ENCODE measurements around the gene NEDD9. TPM values are rescaled to one million over a fixed set of nuclear protein-coding genes. Genes with fewer than 3 reads are reported as not detected.

Gene NEDD9
- total and polyA plus RNA-seq, 2 of the 13 experiments (the other 11 are each of a cell fraction or from before 2014, with no cell fraction given) = 27.1 to 389 TPM

- no peaks in the 10 kb centered on the region for H4K20me1 ChIP-seq (ENCODE audit: insufficient read depth, low read length)
- POLR2A ChIA-PET = interaction anchor here (0.8 to 1.8 kb wide), 4 partner anchors 25 to 109 kb away, joined by 4 to 10 read pairs (median 4); partner anchors contain the start of gene NEDD9
- H3K36me3 ChIP-seq (replicated peaks in 1 of 2; ENCODE audit: control insufficient read depth in 1 of 2, insufficient read depth in 2 of 2, low read length in 2 of 2) = no peaks in the 10 kb centered on the region
- peaks cover 45% of the 10 kb centered on the region for H3K4me1 ChIP-seq (ENCODE audit: insufficient read depth, low read length)
- no peak overlapping the region for H3K4me3 ChIP-seq (replicated peaks in 1 of 3; ENCODE audit: insufficient read depth in 1 of 3, low read depth in 2 of 3, low read length in 3 of 3)
- ATAC-seq (peak; percentile 80), DNase-seq (ENCODE audit: low spot score) (no peak), FAIRE-seq (no peak)
- no TSS peak for BruUV-seq (replicated peaks)
- peak overlapping the region; percentile 35 for H3K27ac ChIP-seq (ENCODE audit: extremely low read length, insufficient read depth, low read length)
- no peaks in the 10 kb centered on the region for H3K9me3 ChIP-seq (ENCODE audit: low read length)
- peak overlapping the region; percentile 34; the same call in 1 of the 2 replicates for H3K4me2 ChIP-seq (ENCODE audit: low read depth, low read length)
- WGBS (ENCODE audit: low lambda C conversion rate) = 85% methylated on average over 2 of the region's 2 CpGs
- intact Hi-C loops (cut with micrococcal nuclease; ENCODE audit: unreplicated experiment) = loop anchor here (2.0 kb wide), 1 partner anchor 18 kb away; no protein-coding TSS in a partner anchor
- peak overlapping the region; percentile 57 for H2AFZ ChIP-seq (ENCODE audit: low read length)
- no peaks in the 10 kb centered on the region for H3K79me2 ChIP-seq (ENCODE audit: insufficient read depth, low read length)
- CTCF ChIA-PET (ENCODE audit: low intra/inter-chr PET ratio, low total read pairs) = no interaction called here
- no peaks in the 10 kb centered on the region for H3K27me3 ChIP-seq (ENCODE audit: control insufficient read depth in 1 of 2, insufficient read depth in 2 of 2, low read length in 2 of 2)
- H3K9ac ChIP-seq (ENCODE audit: insufficient read depth, low read depth, low read length) = no peak overlapping the region
- in situ Hi-C loops (cut with HindIII; ENCODE audit: extremely low pct_ligation_motif_present, low pct_unique_long_range_greater_than_20kb) = no loop called here
- TF ChIP-seq ZNF574 (CRISPR knock-in tag; IDR thresholded peaks at IDR 0.05) = no peak
- no peak for TF ChIP-seq ZNF432 (CRISPR knock-in tag; IDR thresholded peaks at IDR 0.05; ENCODE audit: borderline replicate concordance)
- TF ChIP-seq MTERF4 (CRISPR knock-in tag; IDR thresholded peaks at IDR 0.05) = peak; percentile 49; the same call in 1 of the 2 replicates
- 0 out of 2 replicates have a peak, but pooled peaks have one; percentile 22 for TF ChIP-seq ZSCAN25 (CRISPR knock-in tag; IDR thresholded peaks at IDR 0.05)
- no peak for TF ChIP-seq PCBP1 (IDR thresholded peaks at IDR 0.05; ENCODE audit: borderline replicate concordance, low read depth, low read length)
- TF ChIP-seq ZNF598 (CRISPR knock-in tag; IDR thresholded peaks at IDR 0.05; ENCODE audit: borderline replicate concordance) = peak; percentile 58; the same call in 1 of the 2 replicates
- TF ChIP-seq ESRRA (CRISPR knock-in tag; IDR thresholded peaks at IDR 0.05; ENCODE audit: low read depth) = 0 out of 2 replicates have a peak, but pooled peaks have one; percentile 43
- TF ChIP-seq ZMYM3 (CRISPR knock-in tag; IDR thresholded peaks at IDR 0.05) = peak; percentile 29; the same call in 1 of the 2 replicates
- 0 out of 2 replicates have a peak, but pooled peaks have one; percentile 28 for TF ChIP-seq ZNF44 (CRISPR knock-in tag; IDR thresholded peaks at IDR 0.05)
- TF ChIP-seq PPARG (CRISPR knock-in tag; conservative IDR thresholded peaks at IDR 0.05) = 0 out of 2 replicates have a peak, but pooled peaks have one; percentile 34
- no peak for TF ChIP-seq ZNF530 (CRISPR knock-in tag; IDR thresholded peaks at IDR 0.05; ENCODE audit: low read depth)
- no peak for TF ChIP-seq SALL2 (CRISPR knock-in tag; IDR thresholded peaks at IDR 0.05)
- TF ChIP-seq HMGXB4 (CRISPR knock-in tag; IDR thresholded peaks at IDR 0.05; ENCODE audit: borderline replicate concordance in 1 of 2, low read depth in 1 of 2) = 0 out of 4 replicates have a peak, but pooled peaks of 1 of the 2 experiments have one; percentile 12
- TF ChIP-seq HDAC2 (CRISPR knock-in tag; IDR thresholded peaks at IDR 0.05) = 0 out of 2 replicates have a peak, but pooled peaks have one; percentile 17
- peak; percentile 74; the same call in 1 of the 2 replicates for TF ChIP-seq ZNF292 (CRISPR knock-in tag; IDR thresholded peaks at IDR 0.05; ENCODE audit: borderline replicate concordance, low read depth)
- no peak for TF ChIP-seq ZNF230 (CRISPR knock-in tag; IDR thresholded peaks at IDR 0.05)
Measured at GRCh38 chr6:11258260-11259237, 26.1 kb upstream of the NEDD9 start.

All from HepG2 (cell line).